Putamen (tissue), 1 donor: Measurements from ENCODE around the gene PLCB3.
"Not testable (repeated sequence)": the region's sequence is repeated elsewhere in the genome, so short reads cannot be mapped to it uniquely, and the experiment has no call there.

ENCODE experiments used
- DNase-seq: peaks from one replicate; pipeline ENCODE4 v3.0.0-alpha.2; 2016; ENCODE audit warnings: low spot score

Gene PLCB3

DNA sequence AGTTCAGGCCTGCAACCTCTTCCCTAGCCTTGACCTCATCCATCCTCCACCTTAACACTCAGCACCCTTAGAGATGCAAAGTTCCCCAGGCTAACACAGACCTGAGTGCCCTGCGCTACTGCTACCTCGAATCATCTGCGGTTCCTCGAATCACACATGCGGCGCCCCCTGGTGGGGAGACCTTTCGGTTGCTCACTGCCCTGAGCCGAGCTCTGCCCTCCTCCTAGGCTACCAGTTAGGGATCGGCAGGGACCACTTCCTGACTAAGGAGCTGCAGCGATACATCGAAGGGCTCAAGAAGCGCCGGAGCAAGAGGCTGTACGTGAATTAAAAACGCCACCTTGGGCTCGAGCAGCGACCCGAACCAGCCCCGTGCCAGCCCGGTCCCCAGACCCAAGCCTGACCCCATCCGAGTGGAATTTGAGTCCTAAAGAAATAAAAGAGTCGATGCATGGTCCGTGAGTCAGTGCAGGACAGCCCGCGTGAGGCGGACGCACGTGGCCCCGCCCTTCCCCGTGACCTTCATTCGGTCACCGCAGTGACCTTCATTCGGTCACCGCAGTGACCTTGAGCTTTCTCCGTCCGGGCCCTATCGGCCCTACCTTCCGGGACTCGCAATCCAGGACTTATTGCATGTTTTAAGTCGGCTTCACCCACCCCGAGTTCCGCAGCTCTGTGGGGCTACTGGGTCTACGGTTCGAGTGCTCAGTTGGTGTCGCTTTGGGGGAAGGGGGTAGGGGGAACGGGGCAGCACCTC is 53.2 kb downstream of the PLCB3 start:
- peak; percentile 85 for DNase-seq

DNA sequence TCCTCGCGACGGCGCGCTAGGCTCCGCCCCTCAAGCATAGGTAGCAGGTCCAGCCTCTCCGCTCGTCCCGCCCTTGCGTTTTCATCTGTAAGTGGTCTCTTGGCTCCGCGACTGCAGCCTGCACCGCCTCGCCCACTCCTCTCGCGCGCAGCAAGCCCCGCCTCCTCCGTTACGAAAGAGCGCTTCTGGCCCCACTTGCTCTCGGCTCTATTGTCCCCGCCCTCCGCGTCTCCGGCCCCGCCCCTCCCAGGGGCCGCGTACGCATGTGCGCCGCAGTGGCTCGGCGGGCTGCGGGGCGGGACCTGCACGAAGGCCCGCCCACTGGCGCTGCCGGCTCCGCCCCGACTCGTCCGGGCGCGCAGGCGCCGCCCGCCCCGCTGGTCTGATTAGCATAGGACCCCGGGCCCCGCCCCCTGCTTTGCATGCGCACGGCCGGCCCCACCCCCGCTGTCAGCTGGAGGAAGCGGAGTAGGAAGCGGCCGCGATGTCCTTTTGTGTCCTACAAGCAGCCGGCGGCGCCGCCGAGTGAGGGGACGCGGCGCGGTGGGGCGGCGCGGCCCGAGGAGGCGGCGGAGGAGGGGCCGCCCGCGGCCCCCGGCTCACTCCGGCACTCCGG is 53.9 kb downstream of the PLCB3 start, which contains the start of gene ESRRA:
TSS of gene ESRRA (plus strand) at position 450 of the 616 bp plus-strand sequence. CDS start 1,656 bp downstream, outside the sequence.
- peak; percentile 99 for DNase-seq

DNA sequence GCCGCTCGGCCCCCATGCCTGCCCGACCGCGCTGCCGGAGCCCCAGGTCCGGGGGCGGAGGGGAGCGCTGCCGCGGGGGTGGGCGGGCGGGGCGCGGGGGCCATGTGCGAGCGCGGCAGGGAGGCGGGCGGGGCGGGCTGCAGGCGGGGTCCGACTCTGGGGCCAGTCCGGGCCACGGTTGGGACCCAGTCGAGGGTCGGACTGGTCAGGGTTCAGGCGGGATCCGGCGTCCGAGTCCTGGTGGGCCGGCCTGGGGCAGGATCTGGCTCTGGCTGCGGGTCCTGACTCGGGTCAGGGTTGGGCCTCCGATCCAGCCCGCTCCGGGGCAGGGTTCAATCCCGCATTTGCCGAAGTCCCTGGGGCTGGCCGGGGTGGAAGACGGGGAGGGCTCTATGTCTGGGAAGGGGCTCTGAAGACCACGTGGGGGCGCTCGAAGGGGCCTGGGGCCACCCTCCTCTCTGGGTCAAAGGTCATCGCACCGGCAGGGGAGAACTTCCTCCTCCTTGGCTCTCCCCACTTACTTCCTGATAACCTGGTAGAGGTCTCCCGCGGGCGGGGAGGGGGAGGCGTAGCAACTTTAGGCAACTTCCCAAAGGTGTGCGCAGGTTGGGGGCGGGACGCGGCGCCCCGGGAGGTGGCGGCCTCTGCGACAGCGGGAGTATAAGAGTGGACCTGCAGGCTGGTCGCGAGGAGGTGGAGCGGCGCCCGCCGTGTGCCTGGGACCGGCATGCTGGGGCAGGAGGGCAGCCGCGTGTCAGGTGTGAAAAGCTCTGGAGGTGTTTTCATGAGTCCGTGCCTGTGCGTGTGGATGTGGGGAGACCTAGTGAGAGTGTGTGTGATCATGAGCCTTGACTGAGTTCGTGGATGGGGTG is 54.6 kb downstream of the PLCB3 start:
- peak; percentile 63 for DNase-seq

DNA sequence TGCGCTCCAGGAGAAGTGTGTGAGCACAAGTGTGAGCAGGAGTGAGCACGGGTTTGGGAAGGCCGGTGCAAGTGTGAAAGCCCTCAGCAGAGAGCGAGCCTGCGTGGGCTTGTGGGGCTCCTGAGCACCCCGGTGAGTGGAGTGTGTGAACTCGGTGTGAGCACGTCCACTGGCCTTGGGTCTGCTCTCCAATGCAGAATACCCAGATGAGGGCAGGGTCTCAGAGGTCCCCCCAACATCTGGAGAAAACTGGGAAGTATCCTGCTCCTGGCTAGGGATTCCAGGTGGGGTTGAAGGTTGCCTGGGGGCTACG is 55.2 kb downstream of the PLCB3 start:
- no peak for DNase-seq

DNA sequence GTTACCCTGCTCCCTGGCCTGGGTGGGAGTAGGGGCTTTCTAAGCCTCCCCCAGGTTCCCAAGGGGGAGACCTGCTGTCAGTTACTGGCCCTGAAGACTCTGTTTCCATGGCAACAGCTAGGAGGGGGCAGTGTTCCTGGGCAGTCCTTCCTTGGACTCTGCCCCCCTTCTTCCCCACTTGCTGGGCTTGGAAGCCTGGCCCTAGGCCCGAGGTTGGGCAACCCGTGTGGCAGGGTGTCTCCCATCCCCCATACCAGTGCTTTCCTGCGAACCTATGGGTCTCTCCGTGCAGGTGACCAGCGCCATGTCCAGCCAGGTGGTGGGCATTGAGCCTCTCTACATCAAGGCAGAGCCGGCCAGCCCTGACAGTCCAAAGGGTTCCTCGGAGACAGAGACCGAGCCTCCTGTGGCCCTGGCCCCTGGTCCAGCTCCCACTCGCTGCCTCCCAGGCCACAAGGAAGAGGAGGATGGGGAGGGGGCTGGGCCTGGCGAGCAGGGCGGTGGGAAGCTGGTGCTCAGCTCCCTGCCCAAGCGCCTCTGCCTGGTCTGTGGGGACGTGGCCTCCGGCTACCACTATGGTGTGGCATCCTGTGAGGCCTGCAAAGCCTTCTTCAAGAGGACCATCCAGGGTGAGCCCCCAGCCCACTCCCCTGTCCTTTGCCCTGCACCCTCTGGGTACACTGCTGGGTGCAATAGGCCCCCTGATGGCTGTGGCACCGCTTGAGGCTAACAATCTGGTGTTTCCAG is 55.7 kb downstream of the PLCB3 start:
- DNase-seq, result no peak

DNA sequence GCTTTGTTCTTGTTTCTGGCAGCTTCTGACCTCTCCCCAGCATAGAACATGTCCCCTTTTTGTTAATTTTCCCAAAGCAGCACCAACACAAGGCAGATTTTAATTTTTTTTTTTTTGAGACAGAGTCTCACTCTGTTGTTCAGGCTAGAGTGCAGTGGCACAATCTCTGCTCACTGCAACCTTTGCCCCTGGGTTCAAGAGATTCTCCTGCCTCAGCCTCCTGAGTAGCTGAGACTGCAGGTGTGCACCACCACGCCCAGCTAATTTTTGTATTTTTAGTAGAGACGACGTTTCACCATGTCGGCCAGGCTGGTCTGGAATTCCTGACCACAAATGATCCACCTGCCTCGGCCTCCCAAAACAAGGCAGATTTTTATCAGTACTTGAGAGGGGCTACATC is 56.5 kb downstream of the PLCB3 start:
- DNase-seq, result not testable (repeated sequence)

DNA sequence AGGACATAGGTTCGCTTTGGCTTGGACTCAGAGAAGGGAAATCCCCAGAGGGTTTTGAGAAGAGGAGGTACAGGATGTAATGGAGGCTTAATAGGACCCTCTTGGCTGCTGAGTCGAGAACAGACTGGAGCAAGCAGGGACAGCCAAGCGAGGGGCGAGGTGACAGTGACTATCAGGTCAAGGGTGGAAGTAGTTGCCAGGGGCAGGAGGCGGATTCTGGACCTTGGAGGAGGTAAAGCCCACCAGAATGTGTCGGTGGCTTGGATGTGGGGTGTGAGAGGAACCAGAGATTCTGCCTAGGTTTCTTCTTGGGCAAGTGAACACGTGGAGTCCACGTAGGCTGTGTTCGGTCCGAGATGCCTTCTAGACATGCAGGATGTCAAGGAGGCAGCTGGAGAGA is 61.6 kb downstream of the PLCB3 start:
- no peak for DNase-seq

DNA sequence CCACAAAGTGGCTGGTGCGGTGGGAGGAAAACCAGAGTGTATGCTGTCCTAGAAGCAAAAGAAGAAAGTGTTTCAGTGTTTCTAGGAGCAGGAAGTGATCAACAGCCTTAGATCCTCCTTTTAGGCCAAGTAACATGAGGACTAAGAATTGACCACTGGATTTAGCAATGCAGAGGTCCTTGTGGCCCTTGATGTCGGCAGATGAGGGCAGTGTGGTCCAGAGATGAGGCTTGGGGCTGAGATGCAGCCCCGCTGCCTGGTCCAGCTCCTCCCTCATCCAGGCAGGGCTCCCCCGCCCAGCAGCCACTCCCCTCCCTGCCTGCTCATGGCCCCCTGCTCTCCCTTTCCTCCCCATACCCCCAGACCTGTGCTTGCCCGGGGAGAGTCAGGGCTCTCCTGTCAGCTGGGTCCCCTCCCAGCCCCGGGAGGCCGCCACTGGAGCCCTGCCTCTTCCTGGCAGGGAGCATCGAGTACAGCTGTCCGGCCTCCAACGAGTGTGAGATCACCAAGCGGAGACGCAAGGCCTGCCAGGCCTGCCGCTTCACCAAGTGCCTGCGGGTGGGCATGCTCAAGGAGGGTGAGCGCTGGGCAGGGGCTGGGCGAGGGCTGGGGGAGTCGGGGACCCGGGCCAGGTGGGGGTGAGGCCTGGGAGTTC is 62.3 kb downstream of the PLCB3 start:
- DNase-seq, result no peak

DNA sequence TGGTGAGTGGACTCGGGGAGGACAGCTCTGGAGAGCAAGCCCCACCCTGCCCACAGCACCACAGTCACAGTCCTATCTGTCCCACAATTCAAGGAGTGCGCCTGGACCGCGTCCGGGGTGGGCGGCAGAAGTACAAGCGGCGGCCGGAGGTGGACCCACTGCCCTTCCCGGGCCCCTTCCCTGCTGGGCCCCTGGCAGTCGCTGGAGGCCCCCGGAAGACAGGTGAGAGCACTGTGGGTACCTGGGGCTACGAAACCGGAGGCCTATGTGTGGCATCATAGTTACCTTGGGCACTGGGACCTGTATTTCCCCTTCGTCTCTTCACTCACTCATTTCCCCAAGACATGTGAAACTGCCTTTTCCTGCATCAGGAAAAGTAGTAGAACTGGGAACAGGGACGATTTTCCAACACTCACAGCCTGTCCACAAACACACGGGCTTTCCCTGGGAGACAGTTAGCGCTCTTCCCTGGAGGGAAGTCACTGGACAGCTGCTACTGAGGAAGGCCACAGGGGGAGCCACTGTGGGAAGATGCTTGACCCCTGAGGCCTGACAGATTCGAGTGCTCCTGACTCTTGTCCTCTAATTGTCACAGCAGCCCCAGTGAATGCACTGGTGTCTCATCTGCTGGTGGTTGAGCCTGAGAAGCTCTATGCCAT is 62.9 kb downstream of the PLCB3 start:
- DNase-seq, result no peak

DNA sequence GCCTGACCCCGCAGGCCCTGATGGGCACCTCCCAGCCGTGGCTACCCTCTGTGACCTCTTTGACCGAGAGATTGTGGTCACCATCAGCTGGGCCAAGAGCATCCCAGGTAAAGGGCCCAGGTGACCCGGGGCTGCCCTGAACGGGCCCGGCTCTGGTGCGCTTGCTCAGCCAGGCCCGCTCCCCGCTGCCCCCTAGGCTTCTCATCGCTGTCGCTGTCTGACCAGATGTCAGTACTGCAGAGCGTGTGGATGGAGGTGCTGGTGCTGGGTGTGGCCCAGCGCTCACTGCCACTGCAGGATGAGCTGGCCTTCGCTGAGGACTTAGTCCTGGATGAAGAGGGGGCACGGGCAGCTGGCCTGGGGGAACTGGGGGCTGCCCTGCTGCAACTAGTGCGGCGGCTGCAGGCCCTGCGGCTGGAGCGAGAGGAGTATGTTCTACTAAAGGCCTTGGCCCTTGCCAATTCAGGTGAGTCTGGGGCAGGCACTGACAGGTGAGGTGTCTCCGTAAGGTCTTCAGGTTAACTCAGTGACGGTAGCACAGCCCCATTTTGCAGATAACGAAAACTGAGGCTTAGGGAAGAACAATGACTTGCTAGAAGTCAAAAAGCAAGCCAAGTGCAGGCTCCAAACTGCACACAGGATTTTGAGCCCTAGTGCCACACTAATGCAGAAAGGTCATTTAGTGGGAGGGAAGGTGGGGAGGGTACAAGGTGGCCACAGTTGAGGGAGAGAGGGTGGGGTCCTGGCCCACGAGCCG is 63.7 kb downstream of the PLCB3 start:
- DNase-seq, result no peak

DNA sequence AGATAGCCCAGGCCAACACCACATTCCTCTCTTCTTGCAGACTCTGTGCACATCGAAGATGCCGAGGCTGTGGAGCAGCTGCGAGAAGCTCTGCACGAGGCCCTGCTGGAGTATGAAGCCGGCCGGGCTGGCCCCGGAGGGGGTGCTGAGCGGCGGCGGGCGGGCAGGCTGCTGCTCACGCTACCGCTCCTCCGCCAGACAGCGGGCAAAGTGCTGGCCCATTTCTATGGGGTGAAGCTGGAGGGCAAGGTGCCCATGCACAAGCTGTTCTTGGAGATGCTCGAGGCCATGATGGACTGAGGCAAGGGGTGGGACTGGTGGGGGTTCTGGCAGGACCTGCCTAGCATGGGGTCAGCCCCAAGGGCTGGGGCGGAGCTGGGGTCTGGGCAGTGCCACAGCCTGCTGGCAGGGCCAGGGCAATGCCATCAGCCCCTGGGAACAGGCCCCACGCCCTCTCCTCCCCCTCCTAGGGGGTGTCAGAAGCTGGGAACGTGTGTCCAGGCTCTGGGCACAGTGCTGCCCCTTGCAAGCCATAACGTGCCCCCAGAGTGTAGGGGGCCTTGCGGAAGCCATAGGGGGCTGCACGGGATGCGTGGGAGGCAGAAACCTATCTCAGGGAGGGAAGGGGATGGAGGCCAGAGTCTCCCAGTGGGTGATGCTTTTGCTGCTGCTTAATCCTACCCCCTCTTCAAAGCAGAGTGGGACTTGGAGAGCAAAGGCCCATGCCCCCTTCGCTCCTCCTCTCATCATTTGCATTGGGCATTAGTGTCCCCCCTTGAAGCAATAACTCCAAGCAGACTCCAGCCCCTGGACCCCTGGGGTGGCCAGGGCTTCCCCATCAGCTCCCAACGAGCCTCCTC is 64.6 kb downstream of the PLCB3 start:
- not testable (repeated sequence) for DNase-seq

DNA sequence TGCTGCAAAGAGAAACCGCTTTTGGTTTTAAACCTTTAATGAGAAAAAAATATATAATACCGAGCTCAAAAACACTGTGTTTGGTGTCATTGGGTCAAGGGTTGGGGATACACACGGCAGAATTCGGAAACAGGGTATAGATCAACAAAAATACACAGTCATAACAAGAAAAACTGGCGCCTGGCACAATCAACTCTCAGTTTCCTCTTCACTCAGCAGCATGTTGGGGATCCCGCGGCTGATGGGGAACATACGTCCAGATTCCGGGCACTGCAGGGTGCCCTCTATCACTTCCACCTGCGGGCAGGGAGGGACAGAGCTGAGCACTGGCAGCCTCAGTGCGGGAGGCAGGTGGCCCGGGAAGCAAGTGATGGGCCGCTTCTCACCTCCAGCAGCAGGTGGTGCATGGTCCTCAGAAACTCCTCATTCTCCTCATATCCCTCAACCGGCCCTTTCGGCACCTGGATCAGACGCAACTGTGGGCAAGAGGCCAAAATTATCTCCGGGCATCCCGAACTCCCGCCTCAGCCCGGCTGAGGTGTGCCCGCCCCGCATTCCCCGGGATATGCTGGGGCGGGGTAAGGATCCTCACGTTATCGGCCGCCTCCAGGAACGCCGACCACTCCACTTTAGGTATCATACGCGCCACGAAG is 65.5 kb downstream of the PLCB3 start:
- no peak for DNase-seq

DNA sequence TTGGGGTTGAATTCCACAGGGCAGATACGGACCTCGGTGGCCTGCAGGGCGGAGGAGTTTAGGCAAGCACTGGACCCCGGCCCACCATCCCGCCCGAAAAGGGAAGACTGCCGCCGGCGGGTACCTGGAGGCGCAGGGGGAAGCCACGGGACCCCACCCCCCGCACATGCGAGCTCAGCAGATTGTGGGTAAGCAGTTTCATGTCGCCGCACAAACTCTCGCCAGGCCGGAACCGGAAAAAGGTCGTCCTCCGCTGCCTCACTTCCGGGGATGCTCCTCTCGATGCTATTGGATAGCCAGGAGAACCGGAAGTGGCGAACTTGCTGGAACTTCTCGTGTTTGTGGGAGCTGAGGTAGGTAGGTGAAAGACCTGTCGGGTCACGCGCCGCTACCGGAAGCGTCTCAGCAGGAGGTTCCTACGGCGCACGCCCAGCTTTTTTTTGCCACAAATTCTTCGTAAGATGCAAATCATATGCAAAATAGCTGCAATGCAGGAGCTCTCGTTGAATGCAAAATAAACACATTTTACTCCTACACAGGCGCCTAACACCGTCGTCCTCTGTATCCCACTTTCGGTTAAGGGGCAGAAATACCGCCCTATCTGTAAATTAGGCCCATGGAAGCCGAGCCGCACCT is 66.1 kb downstream of the PLCB3 start, which contains the start of gene TRMT112:
TSS of gene TRMT112 (minus strand) at position 235 of the 636 bp plus-strand sequence. CDS start at position 202, 33 bp downstream.
- DNase-seq, result peak; percentile 98

DNA sequence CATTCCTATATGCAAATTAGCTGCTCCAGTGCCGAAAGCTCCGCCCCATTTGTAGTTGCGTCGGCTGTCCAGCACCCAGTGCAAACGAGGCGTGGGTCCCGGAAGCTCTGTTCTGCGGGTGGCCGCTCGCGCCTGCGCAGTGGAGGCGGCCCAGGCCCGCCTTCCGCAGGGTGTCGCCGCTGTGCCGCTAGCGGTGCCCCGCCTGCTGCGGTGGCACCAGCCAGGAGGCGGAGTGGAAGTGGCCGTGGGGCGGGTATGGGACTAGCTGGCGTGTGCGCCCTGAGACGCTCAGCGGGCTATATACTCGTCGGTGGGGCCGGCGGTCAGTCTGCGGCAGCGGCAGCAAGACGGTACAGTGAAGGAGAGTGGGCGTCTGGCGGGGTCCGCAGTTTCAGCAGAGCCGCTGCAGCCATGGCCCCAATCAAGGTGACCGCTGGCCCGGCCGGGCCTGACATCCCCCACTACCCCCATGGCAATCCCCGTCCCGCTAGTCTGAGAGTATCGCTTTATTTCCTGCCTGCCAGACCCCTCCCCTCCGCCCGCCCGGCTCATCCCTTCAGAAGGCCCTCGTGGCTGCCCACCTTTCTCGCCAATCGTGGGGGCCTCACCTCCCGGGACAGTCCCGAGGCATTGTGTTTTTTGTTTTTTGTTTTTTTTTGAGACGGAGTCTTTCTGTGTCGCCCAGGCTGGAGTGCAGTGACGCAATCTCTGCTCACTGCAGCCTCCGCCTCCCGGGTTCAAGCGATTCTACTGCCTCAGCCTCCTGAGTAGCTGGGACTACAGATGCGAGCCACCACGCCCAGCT is 66.8 kb downstream of the PLCB3 start, which contains the start of gene PRDX5:
TSS of gene PRDX5 (plus strand) at position 161 of the 805 bp plus-strand sequence. CDS start at position 256, 95 bp downstream.
- DNase-seq, result peak; percentile 99
